Activated T-helper 2 cell treated with anti-CD3 and anti-CD28 coated beads, Interferon-gamma antibody, Interleukin-2, Interleukin-4, amounts not matched to agents 10 μg/mL and 5 μg/mL and 100 μg/mL, durations not matched to agents 14 hours and 24 hours and 36 hours (primary cell): ENCODE measurements around the gene UTP14C. TPM values are rescaled to one million over a fixed set of nuclear protein-coding genes. Genes with fewer than 3 reads are reported as not detected.
"Not testable (repeated sequence)": the region's sequence is repeated elsewhere in the genome, so short reads cannot be mapped to it uniquely, and the experiment has no call there.

Source experiments
- DNase-seq: peaks from one replicate; pipeline ENCODE4 v3.0.0; 2021; ENCODE audit warnings: low spot score
- H3K27ac Mint-ChIP-seq: one replicate; pipeline ENCODE4 v1.8.0; 2021; ENCODE audit warnings: mixed read lengths
- H3K27me3 Mint-ChIP-seq: one replicate; pipeline ENCODE4 v1.8.0; 2021; ENCODE audit warnings: low read depth, mixed read lengths
- H3K36me3 Mint-ChIP-seq: one replicate; pipeline ENCODE4 v1.8.0; 2021; ENCODE audit warnings: low read depth, mixed read lengths
- H3K4me1 Mint-ChIP-seq: one replicate; pipeline ENCODE4 v1.8.0; 2021; ENCODE audit warnings: low read depth, mixed read lengths
- H3K4me3 Mint-ChIP-seq: one replicate; pipeline ENCODE4 v1.8.0; 2021; ENCODE audit warnings: low read depth, mild to moderate bottlenecking, moderate library complexity, mixed read lengths
- H3K9me3 Mint-ChIP-seq: one replicate; pipeline ENCODE4 v1.8.0; 2021; ENCODE audit warnings: mixed read lengths
- intact Hi-C: fragments of 100-400 bp; cut with micrococcal nuclease; formaldehyde crosslinking; loops from one replicate; pipeline ENCODE4 v1.15.1; 2023
- total RNA-seq: library from RNA; stranded (reverse); gene quantifications from 2 replicates; pipeline ENCODE4 v1.2.3, GENCODE V29; 2022

Gene UTP14C
- total RNA-seq, result 9.7 and 11.0 TPM in 2 replicates

GRCh38 chr13:52024481-52024880, at the start of gene UTP14C:
Gene UTP14C (plus strand): TSS chr13:52024691. CDS start chr13:52028805, 4,114 bp downstream.
- DNase-seq, result no peak
- Mint-ChIP-seq H3K27ac (no peak within 1 kb of the TSS), H3K9me3 (peaks cover 6% of the 10 kb centered on the region), H3K4me3 (no peak within 1 kb of the TSS), H3K27me3 (no peaks in the 10 kb centered on the region), H3K36me3 (peaks cover 80% of the 10 kb centered on the region), H3K4me1 (peaks cover 6% of the 10 kb centered on the region)
- intact Hi-C loops, result no loop called here

- peaks cover 2% of the 10 kb centered on the region for H3K27me3 Mint-ChIP-seq
- DNase-seq, result no peak
- H3K4me1 Mint-ChIP-seq, result no peaks in the 10 kb centered on the region
- H3K36me3 Mint-ChIP-seq, result no peaks in the 10 kb centered on the region
- no peaks in the 10 kb centered on the region for H3K9me3 Mint-ChIP-seq
- intact Hi-C loops, result no loop called here
- no peak overlapping the region for H3K27ac Mint-ChIP-seq
- no peak overlapping the region for H3K4me3 Mint-ChIP-seq
Measured at GRCh38 chr13:51976423-51976822, 48.1 kb upstream of the UTP14C start.

GRCh38 chr13:51976890-51977289, 47.6 kb upstream of the UTP14C start:
- Mint-ChIP-seq H3K4me3 (no peak overlapping the region), H3K4me1 (no peaks in the 10 kb centered on the region), H3K36me3 (no peaks in the 10 kb centered on the region), H3K27ac (no peak overlapping the region), H3K9me3 (no peaks in the 10 kb centered on the region), H3K27me3 (peaks cover 2% of the 10 kb centered on the region)
- no peak for DNase-seq
- intact Hi-C loops, result no loop called here

DNA sequence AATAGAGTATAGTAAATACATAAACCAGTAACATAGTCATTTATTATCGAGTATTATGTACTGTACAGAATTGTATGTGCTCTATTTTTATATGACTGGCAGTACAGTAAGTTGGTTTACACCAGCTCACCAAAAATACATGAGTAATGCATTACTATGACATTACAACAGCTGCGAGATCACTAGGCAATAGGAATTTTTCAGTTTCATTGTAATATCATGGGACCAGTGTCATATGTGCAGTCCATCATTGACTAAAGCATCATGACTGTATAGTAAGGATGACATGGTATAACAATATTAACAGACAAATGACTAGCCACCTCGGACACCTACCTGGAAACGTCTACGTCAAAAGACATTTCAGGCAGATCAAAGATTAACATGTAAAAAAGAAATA, 46.9 kb upstream of the UTP14C start:
- no peaks in the 10 kb centered on the region for H3K4me1 Mint-ChIP-seq
- H3K27me3 Mint-ChIP-seq, result peaks cover 2% of the 10 kb centered on the region
- H3K4me3 Mint-ChIP-seq, result no peak overlapping the region
- no peaks in the 10 kb centered on the region for H3K36me3 Mint-ChIP-seq
- no peak overlapping the region for H3K27ac Mint-ChIP-seq
- H3K9me3 Mint-ChIP-seq, result no peaks in the 10 kb centered on the region
- no peak for DNase-seq
- intact Hi-C loops, result no loop called here

DNA sequence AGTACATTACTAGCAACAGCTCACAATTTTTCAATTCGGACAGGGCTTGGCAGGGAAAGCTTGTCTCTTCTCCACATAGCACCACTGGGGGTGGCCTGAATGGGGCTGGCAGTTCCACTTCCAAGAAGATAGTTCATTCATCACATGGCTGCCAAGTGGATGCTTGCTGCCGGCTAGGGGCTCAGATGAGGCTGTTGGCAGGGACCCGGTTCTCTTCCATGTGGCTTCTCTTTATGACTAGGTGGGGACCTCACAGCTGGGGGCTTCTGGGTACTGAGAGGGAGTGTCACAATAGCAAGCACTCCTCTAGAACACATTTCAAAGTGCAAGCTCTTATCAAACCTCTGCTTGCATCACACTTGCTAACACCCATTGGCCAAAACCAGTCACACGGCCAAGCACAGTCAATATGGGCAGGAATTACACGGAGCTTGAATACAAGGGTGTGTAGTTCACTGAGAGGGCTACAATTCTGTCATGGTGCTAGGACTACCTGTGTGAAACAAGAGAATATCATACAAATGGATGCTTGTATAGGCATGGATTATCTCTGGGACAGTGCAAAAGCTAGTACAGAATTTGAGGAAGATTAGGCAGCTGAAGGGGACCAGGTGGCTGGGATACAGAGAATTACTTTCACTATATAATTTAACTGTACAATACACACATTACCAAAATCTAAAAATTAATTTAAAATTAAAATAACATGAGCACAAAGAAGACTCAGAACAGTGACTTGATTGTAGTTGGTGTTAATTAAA, 45.5 kb upstream of the UTP14C start:
- Mint-ChIP-seq H3K4me3 (no peak overlapping the region), H3K9me3 (no peaks in the 10 kb centered on the region), H3K36me3 (no peaks in the 10 kb centered on the region), H3K4me1 (no peaks in the 10 kb centered on the region), H3K27ac (no peak overlapping the region), H3K27me3 (peaks cover 2% of the 10 kb centered on the region)
- intact Hi-C loops, result no loop called here
- DNase-seq, result no peak

DNA sequence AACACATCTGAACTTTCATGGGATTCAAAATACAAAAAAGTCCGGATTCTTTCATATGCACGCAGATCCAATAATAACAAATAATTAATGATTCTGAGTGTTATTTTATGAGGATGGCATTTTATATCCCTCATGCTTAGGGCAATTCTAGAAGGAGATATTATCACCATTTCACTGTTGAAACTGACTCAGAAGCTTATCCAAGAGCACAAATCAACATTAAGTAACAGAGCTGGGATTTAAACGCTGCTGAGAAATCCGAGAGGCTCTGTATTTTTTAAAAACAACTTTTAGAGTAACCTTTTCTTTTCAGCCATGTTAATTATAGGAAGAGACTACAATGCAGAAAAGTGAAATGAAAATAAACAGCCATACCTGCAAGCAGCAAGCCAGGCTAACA, 43.6 kb upstream of the UTP14C start:
- Mint-ChIP-seq H3K27ac (no peak overlapping the region), H3K9me3 (no peaks in the 10 kb centered on the region), H3K27me3 (peaks cover 19% of the 10 kb centered on the region), H3K4me3 (no peak overlapping the region), H3K36me3 (no peaks in the 10 kb centered on the region), H3K4me1 (no peaks in the 10 kb centered on the region)
- intact Hi-C loops, result no loop called here
- no peak for DNase-seq

- no peak for DNase-seq
- H3K4me1 Mint-ChIP-seq, result no peaks in the 10 kb centered on the region
- no peaks in the 10 kb centered on the region for H3K36me3 Mint-ChIP-seq
- intact Hi-C loops, result no loop called here
- peaks cover 22% of the 10 kb centered on the region for H3K27me3 Mint-ChIP-seq
- no peaks in the 10 kb centered on the region for H3K9me3 Mint-ChIP-seq
- H3K4me3 Mint-ChIP-seq, result no peak overlapping the region
- no peak overlapping the region for H3K27ac Mint-ChIP-seq
Measured at GRCh38 chr13:51981355-51981754, 43.1 kb upstream of the UTP14C start.

DNA sequence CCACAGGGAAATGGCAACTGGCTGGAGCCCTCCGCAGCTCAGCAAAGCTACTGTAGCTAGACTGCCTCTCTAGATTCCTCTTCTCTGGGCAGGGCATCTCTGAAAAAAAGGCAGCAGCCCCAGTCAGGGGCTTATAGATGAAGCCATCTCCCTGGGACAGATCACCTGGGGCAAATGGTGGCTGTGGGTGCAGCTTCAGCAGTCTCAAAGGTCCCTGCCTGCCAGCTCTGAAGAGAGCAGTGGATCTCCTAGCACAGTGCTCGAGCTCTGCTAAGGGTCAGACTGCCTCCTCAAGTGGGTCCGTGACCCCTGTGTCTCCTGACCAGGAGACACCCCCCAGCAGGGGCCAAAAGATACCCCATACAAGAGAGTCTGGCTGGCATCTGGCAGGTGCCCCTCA, 41.2 kb upstream of the UTP14C start:
- H3K4me1 Mint-ChIP-seq, H3K9me3 Mint-ChIP-seq, H3K4me3 Mint-ChIP-seq, H3K27ac Mint-ChIP-seq, intact Hi-C loops, DNase-seq, H3K36me3 Mint-ChIP-seq: not testable (repeated sequence)
- peaks cover 30% of the 10 kb centered on the region for H3K27me3 Mint-ChIP-seq

DNA sequence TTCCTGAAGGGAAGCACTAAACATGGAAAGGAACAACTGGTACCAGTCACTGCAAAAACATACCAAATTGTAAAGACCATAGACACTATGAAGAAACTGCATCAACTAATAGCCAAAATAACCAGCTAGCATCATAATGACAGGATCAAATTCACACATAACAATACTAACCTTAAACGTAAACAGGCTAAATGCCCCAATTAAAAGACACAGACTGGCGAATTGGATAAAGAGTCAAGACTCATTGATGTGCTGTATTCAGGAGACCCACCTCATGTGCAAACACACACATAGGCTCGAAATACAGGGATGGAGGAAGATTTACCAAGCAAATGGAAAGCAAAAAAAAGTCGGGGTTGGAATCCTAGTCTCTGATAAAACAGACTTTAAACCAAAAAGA, 39.6 kb upstream of the UTP14C start:
- H3K9me3 Mint-ChIP-seq, H3K4me1 Mint-ChIP-seq, intact Hi-C loops: not testable (repeated sequence)

DNA sequence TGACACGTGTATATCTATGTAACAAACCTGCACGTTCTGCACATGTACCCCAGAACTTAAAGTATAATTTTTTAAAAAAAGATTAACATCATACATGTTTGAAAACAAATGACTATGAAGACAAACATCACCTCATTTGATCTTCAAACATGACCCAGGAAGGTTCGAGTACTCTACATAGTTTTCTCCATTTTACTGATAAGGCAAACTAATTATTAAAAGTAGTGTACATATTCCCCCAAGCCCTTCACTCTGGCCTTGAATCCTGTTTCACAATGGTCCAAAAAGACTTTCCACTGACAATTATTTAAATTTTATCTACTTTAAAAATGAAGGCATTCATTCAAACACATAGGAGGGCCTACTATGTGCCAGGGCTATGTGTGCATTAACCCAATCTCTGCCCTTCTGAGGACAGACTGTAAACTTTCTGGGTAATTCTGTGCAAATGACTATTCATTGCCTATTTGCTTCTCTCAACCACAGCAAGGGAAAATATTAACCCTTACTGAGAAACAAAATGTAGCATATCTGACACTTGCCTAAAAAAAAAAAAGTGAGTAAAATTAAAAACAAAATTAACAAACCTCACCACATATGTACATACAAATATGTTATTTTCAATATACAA, 35.4 kb upstream of the UTP14C start:
- Mint-ChIP-seq H3K9me3 (no peaks in the 10 kb centered on the region), H3K36me3 (no peaks in the 10 kb centered on the region), H3K4me3 (no peak overlapping the region), H3K27ac (no peak overlapping the region), H3K27me3 (peaks cover 29% of the 10 kb centered on the region), H3K4me1 (no peaks in the 10 kb centered on the region)
- intact Hi-C loops, result no loop called here
- no peak for DNase-seq

More for the DNA sequence above, 39.6 kb upstream of the UTP14C start:
- H3K27me3 Mint-ChIP-seq, result peaks cover 30% of the 10 kb centered on the region
- not testable (repeated sequence) for H3K27ac Mint-ChIP-seq, H3K36me3 Mint-ChIP-seq, H3K4me3 Mint-ChIP-seq, DNase-seq

DNA sequence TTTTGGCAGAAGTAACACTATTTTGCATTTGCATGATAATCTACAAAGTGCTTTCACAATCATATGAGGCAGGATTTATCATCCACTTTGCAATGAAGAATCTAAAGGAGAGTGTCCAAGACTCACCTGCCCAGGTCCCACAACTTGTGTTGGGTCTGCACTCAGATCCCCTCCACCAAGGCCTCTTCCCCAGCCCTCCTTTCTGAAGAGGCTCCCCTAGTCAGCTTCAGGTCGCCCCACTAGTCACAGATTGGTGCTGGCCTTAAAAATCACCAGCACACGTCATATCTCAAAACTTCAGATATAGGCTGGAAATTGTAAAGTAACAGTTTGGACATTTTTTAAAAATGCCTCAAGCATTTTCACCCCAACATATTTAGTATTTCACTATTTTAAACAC, 30.8 kb upstream of the UTP14C start:
- DNase-seq, result no peak
- H3K4me1 Mint-ChIP-seq, result peaks cover 1% of the 10 kb centered on the region

GRCh38 chr13:51995677-51996551, 28.6 kb upstream of the UTP14C start:
- Mint-ChIP-seq H3K4me3 (no peak overlapping the region), H3K4me1 (peaks cover 1% of the 10 kb centered on the region), H3K27me3 (peaks cover 25% of the 10 kb centered on the region), H3K9me3 (no peaks in the 10 kb centered on the region), H3K27ac (no peak overlapping the region), H3K36me3 (no peaks in the 10 kb centered on the region)
- intact Hi-C loops, result no loop called here
- no peak for DNase-seq

More for the DNA sequence above, 30.8 kb upstream of the UTP14C start:
- no peak overlapping the region for H3K27ac Mint-ChIP-seq
- H3K9me3 Mint-ChIP-seq, result no peaks in the 10 kb centered on the region
- intact Hi-C loops, result no loop called here
- no peaks in the 10 kb centered on the region for H3K36me3 Mint-ChIP-seq
- peaks cover 17% of the 10 kb centered on the region for H3K27me3 Mint-ChIP-seq
- H3K4me3 Mint-ChIP-seq, result no peak overlapping the region

DNA sequence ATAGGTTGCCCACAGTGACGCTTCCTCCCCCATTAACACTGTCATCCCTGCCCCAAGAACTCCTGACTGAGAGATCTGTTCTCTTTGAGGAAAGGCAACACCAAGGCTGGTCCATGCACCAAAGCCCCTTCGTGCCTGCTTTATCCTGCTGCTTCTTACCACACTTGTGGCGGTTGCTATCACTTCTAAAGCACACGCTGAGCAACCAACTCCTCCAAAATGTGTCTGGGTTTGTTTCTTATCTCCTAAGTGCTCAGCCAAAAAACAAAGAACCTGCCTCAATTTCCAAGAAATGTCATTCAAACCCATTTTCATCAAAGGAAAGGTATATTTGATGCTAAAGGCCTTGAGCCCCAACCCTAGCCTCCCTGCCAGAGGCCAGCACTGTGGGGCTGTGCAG, 27.9 kb upstream of the UTP14C start:
- Mint-ChIP-seq H3K27me3 (peaks cover 25% of the 10 kb centered on the region), H3K4me1 (peaks cover 1% of the 10 kb centered on the region), H3K36me3 (no peaks in the 10 kb centered on the region), H3K9me3 (no peaks in the 10 kb centered on the region), H3K27ac (no peak overlapping the region), H3K4me3 (no peak overlapping the region)
- DNase-seq, result no peak
- intact Hi-C loops, result no loop called here
